ENCODE measurements around the gene HFE.
"Not testable (repeated sequence)": the region's sequence is repeated elsewhere in the genome, so short reads cannot be mapped to it uniquely, and the experiment has no call there.

Gene HFE

GRCh38 chr6:26059941-26060340 is 27.3 kb upstream of the HFE start:
- DNase-seq, result no peak

GRCh38 chr6:26064619-26065257 is 22.5 kb upstream of the HFE start:
- DNase-seq, result peak; percentile 85

GRCh38 chr6:26065952-26066380 is 21.3 kb upstream of the HFE start:
- peak; percentile 96 for DNase-seq

- no peak for DNase-seq
These were observed 19.9 kb upstream of the HFE start for GRCh38 chr6:26067367-26067766.

DNA sequence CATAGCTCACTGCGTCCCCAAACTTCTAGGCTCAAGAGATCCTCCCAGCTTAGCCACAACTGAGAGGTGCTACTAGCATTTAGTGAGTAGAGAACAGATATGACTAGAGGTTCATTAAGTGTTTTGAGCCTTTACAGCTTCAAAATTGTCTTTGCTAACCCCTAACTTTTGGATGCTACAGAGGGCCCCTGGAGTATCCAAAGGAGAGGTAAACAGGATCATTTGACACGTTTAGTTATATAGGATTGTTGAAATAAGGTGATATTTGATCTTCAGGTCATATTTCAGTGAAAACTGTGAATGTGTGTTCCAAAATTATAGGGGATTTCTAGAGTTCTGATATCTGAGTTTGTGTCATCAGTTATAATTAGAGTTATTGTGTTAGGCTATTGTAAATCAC is 19.2 kb upstream of the HFE start:
- no peak for DNase-seq

GRCh38 chr6:26071135-26071534 is 16.1 kb upstream of the HFE start:
- DNase-seq, result peak; percentile 62

GRCh38 chr6:26075063-26075717 is 12.0 kb upstream of the HFE start:
- no peak for DNase-seq

GRCh38 chr6:26078066-26078465 is 9.2 kb upstream of the HFE start:
- DNase-seq, result not testable (repeated sequence)

DNA sequence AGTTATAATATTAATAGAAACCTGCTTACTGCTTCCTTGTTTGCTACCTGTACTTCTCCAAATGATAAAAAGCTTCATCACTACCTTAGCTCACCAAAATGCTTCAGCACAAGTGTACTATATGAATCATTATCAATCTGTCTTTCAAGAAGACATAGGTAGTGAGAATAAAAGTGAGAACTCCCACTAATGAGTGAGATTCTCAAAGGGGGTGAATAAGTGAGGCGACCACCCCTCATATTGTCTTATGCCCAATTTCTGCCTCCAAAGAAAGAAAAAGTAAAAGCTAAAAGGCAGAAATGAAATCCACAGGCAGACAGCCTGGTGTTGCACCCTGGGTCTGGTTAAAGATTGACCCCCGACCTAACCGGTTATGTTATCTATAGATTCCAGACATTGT is 6.1 kb upstream of the HFE start:
- DNase-seq, result not testable (repeated sequence)

- DNase-seq, result no peak
These were observed 1.0 kb upstream of the HFE start for GRCh38 chr6:26086211-26086610.

DNA sequence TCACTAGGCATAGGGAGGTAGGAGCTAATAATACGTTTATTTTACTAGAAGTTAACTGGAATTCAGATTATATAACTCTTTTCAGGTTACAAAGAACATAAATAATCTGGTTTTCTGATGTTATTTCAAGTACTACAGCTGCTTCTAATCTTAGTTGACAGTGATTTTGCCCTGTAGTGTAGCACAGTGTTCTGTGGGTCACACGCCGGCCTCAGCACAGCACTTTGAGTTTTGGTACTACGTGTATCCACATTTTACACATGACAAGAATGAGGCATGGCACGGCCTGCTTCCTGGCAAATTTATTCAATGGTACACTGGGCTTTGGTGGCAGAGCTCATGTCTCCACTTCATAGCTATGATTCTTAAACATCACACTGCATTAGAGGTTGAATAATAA is 1.1 kb downstream of the HFE start:
- DNase-seq, result no peak

GRCh38 chr6:26089272-26089671 is 2.0 kb downstream of the HFE start:
- no peak for DNase-seq

- no peak for DNase-seq
These were observed 5.2 kb downstream of the HFE start for GRCh38 chr6:26092443-26092842.

DNA sequence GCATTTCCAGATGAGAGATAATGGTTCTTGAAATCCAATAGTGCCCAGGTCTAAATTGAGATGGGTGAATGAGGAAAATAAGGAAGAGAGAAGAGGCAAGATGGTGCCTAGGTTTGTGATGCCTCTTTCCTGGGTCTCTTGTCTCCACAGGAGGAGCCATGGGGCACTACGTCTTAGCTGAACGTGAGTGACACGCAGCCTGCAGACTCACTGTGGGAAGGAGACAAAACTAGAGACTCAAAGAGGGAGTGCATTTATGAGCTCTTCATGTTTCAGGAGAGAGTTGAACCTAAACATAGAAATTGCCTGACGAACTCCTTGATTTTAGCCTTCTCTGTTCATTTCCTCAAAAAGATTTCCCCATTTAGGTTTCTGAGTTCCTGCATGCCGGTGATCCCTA is 6.8 kb downstream of the HFE start:
- DNase-seq, result no peak

- peak; percentile 92 for DNase-seq
These were observed 10.1 kb downstream of the HFE start for GRCh38 chr6:26097268-26097875.

DNA sequence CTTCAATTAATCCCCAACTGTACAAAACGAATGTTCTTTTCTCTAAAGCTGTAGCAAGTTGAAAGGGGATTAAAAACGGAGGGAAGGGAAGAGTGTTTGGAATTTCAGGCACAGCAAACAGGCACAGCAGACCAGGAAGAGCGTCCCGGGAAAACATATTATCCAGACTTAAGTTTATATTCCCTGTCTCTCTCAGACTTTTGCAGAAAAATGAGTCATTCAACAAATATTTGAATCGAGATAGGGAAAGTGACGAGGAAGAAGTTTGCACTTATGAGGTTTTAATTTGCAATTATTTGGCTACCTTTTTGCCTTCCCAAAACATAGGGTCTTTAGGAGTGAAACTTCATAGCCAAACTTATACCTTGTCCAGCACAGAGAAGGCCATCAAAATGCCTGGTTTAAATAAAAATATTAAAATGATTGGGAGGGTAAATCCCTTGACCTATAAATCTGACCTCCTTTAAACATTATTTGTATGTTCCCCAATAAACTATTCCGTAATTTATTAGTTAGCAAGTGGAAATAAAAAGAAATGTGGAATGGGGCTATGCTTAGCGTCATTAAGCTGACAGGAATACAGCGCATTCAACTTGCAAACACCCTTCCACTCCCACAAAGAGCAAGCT is 16.0 kb downstream of the HFE start:
- no peak for DNase-seq

DNA sequence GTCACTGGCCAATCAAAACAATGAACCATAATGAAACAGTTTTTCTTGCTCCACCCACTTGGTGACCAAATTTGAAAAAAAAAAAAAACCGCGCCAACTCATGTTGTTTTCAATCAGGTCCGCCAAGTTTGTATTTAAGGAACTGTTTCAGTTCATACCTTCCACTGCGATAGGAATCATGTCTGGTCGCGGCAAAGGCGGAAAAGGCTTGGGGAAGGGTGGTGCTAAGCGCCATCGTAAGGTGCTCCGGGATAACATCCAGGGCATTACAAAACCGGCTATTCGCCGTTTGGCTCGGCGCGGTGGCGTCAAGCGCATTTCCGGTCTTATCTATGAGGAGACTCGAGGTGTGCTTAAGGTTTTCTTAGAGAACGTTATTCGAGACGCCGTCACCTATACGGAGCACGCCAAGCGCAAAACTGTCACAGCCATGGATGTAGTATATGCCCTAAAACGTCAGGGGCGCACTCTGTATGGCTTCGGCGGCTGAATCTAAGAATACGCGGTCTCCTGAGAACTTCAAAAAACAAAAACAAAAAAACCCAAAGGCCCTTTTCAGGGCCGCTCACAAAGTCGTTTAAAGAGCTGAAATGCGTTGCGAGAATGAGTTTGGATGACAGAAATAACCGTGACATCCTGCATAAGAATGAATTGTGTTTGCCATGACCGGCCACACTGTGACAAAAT is 16.7 kb downstream of the HFE start:
- DNase-seq, result peak; percentile 97

- DNase-seq, result no peak
These were observed 17.4 kb downstream of the HFE start for GRCh38 chr6:26104457-26105108.

- DNase-seq, result peak; percentile 19
These were observed 18.0 kb downstream of the HFE start for GRCh38 chr6:26105109-26105730.

GRCh38 chr6:26105842-26106241 is 18.6 kb downstream of the HFE start:
- DNase-seq, result no peak

- no peak for DNase-seq
These were observed 20.7 kb downstream of the HFE start for GRCh38 chr6:26107935-26108334.

- peak; percentile 48 for DNase-seq
These were observed 22.5 kb downstream of the HFE start for GRCh38 chr6:26109772-26110171.

All from hematopoietic multipotent progenitor cell treated with erythropoietin and hydrocortisone succinate and interleukin-3 and kit ligand, for 6 days (in vitro differentiated cells).